Measurements from ENCODE around the gene PROK2. TPM values are rescaled to one million over a fixed set of nuclear protein-coding genes. Genes with fewer than 3 reads are reported as not detected.

PROK2 gene
- total and polyA plus RNA-seq, 2 experiments from 2014 or later: 2.1 to 2.3 TPM

DNA sequence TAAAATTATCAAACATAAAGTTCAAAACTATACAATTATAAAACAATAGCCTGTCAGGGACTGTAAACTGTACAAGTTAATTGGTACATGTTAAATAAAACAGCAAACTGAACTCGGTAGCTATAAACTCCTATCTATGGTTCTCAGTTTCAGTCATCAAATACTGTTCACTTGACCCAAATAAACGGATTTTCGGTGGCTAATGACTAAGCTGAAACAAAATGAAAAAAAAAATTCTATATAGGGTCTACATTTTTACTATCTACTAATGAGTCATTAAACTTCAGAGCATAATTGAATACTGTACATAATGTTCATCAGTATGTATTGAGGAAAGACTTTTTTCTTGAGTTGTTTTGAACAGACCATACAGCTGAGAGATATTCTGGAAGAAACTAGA is 6.6 kb downstream of the PROK2 start:
- Mint-ChIP-seq H3K36me3 (ENCODE audit: low read depth) (no peaks in the 10 kb centered on the region), H3K4me3 (no peak overlapping the region), H3K27ac (no peak overlapping the region), H3K4me1 (peaks cover 36% of the 10 kb centered on the region), H3K9me3 (no peaks in the 10 kb centered on the region), H3K27me3 (ENCODE audit: insufficient read depth, low read depth, poor library complexity) (peaks cover 16% of the 10 kb centered on the region)
- Histone ChIP-seq H3K27me3 (ENCODE audit: insufficient read depth) (peaks cover 24% of the 10 kb centered on the region), H3K9me2 (ENCODE audit: insufficient read depth) (no peaks in the 10 kb centered on the region), H3K4me1 (ENCODE audit: insufficient read depth) (peaks cover 67% of the 10 kb centered on the region), H3K4me2 (no peak overlapping the region), H3K79me2 (replicated peaks; ENCODE audit: insufficient read depth) (no peaks in the 10 kb centered on the region), H3K4me3 (no peak overlapping the region), H4K20me1 (replicated peaks; ENCODE audit: insufficient read depth) (no peaks in the 10 kb centered on the region), H3F3A (replicated peaks; ENCODE audit: low read depth) (no peaks in the 10 kb centered on the region), H3K36me3 (ENCODE audit: insufficient read depth) (no peaks in the 10 kb centered on the region; the same call in 1 of the 2 replicates), H3K27ac (ENCODE audit: low read depth) (no peak overlapping the region), H2AFZ (no peak overlapping the region)
- ATAC-seq (no peak), DNase-seq (ENCODE audit: low spot score) (no peak)
- TF ChIP-seq ZNF114 (CRISPR knock-in tag; IDR thresholded peaks at IDR 0.05) (no peak), CREB1 (CRISPR knock-in tag; IDR thresholded peaks at IDR 0.05; ENCODE audit: low read depth) (no peak), EZH2 (IDR thresholded peaks at IDR 0.05; ENCODE audit: low read depth, unreplicated experiment) (no peak), JUNB (IDR thresholded peaks at IDR 0.05; ENCODE audit: unreplicated experiment) (no peak), NANOG (IDR thresholded peaks at IDR 0.05; ENCODE audit: borderline replicate concordance) (no peak), STAT1 (IDR thresholded peaks at IDR 0.05; ENCODE audit: unreplicated experiment) (no peak), ZNF331 (CRISPR knock-in tag; IDR thresholded peaks at IDR 0.05; ENCODE audit: low read depth) (no peak), EZH2phosphoT487 (IDR thresholded peaks at IDR 0.05; ENCODE audit: unreplicated experiment) (no peak), POLR2AphosphoS5 (IDR thresholded peaks at IDR 0.05; ENCODE audit: low read depth) (no peak)
- TF ChIP-seq, protein P1, sequence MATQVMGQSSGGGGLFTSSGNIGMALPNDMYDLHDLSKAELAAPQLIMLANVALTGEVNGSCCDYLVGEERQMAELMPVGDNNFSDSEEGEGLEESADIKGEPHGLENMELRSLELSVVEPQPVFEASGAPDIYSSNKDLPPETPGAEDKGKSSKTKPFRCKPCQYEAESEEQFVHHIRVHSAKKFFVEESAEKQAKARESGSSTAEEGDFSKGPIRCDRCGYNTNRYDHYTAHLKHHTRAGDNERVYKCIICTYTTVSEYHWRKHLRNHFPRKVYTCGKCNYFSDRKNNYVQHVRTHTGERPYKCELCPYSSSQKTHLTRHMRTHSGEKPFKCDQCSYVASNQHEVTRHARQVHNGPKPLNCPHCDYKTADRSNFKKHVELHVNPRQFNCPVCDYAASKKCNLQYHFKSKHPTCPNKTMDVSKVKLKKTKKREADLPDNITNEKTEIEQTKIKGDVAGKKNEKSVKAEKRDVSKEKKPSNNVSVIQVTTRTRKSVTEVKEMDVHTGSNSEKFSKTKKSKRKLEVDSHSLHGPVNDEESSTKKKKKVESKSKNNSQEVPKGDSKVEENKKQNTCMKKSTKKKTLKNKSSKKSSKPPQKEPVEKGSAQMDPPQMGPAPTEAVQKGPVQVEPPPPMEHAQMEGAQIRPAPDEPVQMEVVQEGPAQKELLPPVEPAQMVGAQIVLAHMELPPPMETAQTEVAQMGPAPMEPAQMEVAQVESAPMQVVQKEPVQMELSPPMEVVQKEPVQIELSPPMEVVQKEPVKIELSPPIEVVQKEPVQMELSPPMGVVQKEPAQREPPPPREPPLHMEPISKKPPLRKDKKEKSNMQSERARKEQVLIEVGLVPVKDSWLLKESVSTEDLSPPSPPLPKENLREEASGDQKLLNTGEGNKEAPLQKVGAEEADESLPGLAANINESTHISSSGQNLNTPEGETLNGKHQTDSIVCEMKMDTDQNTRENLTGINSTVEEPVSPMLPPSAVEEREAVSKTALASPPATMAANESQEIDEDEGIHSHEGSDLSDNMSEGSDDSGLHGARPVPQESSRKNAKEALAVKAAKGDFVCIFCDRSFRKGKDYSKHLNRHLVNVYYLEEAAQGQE (IDR thresholded peaks at IDR 0.05; ENCODE audit: unreplicated experiment): no peak
- TF ChIP-seq, protein P2, sequence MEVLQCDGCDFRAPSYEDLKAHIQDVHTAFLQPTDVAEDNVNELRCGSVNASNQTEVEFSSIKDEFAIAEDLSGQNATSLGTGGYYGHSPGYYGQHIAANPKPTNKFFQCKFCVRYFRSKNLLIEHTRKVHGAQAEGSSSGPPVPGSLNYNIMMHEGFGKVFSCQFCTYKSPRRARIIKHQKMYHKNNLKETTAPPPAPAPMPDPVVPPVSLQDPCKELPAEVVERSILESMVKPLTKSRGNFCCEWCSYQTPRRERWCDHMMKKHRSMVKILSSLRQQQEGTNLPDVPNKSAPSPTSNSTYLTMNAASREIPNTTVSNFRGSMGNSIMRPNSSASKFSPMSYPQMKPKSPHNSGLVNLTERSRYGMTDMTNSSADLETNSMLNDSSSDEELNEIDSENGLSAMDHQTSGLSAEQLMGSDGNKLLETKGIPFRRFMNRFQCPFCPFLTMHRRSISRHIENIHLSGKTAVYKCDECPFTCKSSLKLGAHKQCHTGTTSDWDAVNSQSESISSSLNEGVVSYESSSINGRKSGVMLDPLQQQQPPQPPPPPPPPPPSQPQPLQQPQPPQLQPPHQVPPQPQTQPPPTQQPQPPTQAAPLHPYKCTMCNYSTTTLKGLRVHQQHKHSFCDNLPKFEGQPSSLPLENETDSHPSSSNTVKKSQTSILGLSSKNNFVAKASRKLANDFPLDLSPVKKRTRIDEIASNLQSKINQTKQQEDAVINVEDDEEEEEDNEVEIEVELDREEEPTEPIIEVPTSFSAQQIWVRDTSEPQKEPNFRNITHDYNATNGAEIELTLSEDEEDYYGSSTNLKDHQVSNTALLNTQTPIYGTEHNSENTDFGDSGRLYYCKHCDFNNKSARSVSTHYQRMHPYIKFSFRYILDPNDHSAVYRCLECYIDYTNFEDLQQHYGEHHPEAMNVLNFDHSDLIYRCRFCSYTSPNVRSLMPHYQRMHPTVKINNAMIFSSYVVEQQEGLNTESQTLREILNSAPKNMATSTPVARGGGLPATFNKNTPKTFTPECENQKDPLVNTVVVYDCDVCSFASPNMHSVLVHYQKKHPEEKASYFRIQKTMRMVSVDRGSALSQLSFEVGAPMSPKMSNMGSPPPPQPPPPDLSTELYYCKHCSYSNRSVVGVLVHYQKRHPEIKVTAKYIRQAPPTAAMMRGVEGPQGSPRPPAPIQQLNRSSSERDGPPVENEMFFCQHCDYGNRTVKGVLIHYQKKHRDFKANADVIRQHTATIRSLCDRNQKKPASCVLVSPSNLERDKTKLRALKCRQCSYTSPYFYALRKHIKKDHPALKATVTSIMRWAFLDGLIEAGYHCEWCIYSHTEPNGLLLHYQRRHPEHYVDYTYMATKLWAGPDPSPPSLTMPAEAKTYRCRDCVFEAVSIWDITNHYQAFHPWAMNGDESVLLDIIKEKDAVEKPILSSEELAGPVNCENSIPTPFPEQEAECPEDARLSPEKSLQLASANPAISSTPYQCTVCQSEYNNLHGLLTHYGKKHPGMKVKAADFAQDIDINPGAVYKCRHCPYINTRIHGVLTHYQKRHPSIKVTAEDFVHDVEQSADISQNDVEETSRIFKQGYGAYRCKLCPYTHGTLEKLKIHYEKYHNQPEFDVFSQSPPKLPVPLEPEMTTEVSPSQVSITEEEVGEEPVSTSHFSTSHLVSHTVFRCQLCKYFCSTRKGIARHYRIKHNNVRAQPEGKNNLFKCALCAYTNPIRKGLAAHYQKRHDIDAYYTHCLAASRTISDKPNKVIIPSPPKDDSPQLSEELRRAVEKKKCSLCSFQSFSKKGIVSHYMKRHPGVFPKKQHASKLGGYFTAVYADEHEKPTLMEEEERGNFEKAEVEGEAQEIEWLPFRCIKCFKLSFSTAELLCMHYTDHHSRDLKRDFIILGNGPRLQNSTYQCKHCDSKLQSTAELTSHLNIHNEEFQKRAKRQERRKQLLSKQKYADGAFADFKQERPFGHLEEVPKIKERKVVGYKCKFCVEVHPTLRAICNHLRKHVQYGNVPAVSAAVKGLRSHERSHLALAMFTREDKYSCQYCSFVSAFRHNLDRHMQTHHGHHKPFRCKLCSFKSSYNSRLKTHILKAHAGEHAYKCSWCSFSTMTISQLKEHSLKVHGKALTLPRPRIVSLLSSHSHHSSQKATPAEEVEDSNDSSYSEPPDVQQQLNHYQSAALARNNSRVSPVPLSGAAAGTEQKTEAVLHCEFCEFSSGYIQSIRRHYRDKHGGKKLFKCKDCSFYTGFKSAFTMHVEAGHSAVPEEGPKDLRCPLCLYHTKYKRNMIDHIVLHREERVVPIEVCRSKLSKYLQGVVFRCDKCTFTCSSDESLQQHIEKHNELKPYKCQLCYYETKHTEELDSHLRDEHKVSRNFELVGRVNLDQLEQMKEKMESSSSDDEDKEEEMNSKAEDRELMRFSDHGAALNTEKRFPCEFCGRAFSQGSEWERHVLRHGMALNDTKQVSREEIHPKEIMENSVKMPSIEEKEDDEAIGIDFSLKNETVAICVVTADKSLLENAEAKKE (CRISPR knock-in tag; IDR thresholded peaks at IDR 0.05): no peak
- TF ChIP-seq, protein P3, sequence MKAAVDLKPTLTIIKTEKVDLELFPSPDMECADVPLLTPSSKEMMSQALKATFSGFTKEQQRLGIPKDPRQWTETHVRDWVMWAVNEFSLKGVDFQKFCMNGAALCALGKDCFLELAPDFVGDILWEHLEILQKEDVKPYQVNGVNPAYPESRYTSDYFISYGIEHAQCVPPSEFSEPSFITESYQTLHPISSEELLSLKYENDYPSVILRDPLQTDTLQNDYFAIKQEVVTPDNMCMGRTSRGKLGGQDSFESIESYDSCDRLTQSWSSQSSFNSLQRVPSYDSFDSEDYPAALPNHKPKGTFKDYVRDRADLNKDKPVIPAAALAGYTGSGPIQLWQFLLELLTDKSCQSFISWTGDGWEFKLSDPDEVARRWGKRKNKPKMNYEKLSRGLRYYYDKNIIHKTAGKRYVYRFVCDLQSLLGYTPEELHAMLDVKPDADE (IDR thresholded peaks at IDR 0.05): no peak
- TF ChIP-seq, protein P4, sequence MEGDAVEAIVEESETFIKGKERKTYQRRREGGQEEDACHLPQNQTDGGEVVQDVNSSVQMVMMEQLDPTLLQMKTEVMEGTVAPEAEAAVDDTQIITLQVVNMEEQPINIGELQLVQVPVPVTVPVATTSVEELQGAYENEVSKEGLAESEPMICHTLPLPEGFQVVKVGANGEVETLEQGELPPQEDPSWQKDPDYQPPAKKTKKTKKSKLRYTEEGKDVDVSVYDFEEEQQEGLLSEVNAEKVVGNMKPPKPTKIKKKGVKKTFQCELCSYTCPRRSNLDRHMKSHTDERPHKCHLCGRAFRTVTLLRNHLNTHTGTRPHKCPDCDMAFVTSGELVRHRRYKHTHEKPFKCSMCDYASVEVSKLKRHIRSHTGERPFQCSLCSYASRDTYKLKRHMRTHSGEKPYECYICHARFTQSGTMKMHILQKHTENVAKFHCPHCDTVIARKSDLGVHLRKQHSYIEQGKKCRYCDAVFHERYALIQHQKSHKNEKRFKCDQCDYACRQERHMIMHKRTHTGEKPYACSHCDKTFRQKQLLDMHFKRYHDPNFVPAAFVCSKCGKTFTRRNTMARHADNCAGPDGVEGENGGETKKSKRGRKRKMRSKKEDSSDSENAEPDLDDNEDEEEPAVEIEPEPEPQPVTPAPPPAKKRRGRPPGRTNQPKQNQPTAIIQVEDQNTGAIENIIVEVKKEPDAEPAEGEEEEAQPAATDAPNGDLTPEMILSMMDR (conservative IDR thresholded peaks at IDR 0.05; ENCODE audit: low read depth in 2 of 2): no peak
